C4-2B (cell line): ENCODE data around the gene FUT6.
"Not testable (repeated sequence)": the region's sequence is repeated elsewhere in the genome, so short reads cannot be mapped to it uniquely, and the experiment has no call there.

ENCODE experiments used
- H3K27ac ChIP-seq: fragments of 450-650 bp; 2 replicates; pipeline ENCODE4 v1.5.1; 2017
- CTCF ChIP-seq: fragments of 450-650 bp; conservative IDR thresholded peaks from 2 replicates; pipeline ENCODE4 v1.5.1; 2017; ENCODE audit warnings: mild to moderate bottlenecking
- ZFX ChIP-seq: fragments of 450-650 bp; IDR thresholded peaks from 2 replicates; pipeline ENCODE4 v1.6.1; 2017

Gene FUT6

GRCh38 chr19:5850743-5851293, 11.3 kb upstream of the FUT6 start:
- peak overlapping the region; percentile 11 for H3K27ac ChIP-seq
- TF ChIP-seq CTCF (no peak), ZFX (no peak)

- TF ChIP-seq ZFX (no peak), CTCF (no peak)
- no peak overlapping the region; the same call in 1 of the 2 replicates for H3K27ac ChIP-seq
Observed at GRCh38 chr19:5850189-5850588, 10.7 kb upstream of the FUT6 start.

- not testable (repeated sequence) for H3K27ac ChIP-seq
Observed at GRCh38 chr19:5848621-5849020, 9.1 kb upstream of the FUT6 start.

GRCh38 chr19:5847846-5848245, 8.3 kb upstream of the FUT6 start:
- not testable (repeated sequence) for H3K27ac ChIP-seq

- TF ChIP-seq CTCF, result no peak
- no peak for TF ChIP-seq ZFX
- no peak overlapping the region for H3K27ac ChIP-seq
Observed at GRCh38 chr19:5844456-5845433, 5.2 kb upstream of the FUT6 start.

- H3K27ac ChIP-seq, result no peak overlapping the region
- no peak for TF ChIP-seq ZFX
- no peak for TF ChIP-seq CTCF
Observed at GRCh38 chr19:5843295-5843927, 3.9 kb upstream of the FUT6 start.

- H3K27ac ChIP-seq, result not testable (repeated sequence)
Observed at GRCh38 chr19:5841735-5842111, 2.2 kb upstream of the FUT6 start.

GRCh38 chr19:5838353-5839064, 993 bp downstream of the FUT6 start:
- TF ChIP-seq CTCF (no peak), ZFX (no peak)
- H3K27ac ChIP-seq, result no peak overlapping the region
